HUES48 (cell line): ENCODE results near the gene YAF2.
A peak's percentile ranks its signal among the peaks of the same experiment; 100 is the strongest.
"Not testable (repeated sequence)": the region's sequence is repeated elsewhere in the genome, so short reads cannot be mapped to it uniquely, and the experiment has no call there.

Experiments used
- H3K27ac ChIP-seq: one replicate; pipeline ENCODE4 v1.7.0; 2013; ENCODE audit warnings: low read depth, low read length, inconsistent platforms
- H3K27me3 ChIP-seq: 2 replicates; pipeline ENCODE4 v1.6.1; 2013; ENCODE audit warnings: mild to moderate bottlenecking, low read length; ENCODE audit not compliant: control insufficient read depth, insufficient read depth
- H3K36me3 ChIP-seq: 2 replicates; pipeline ENCODE4 v1.6.1; 2013; ENCODE audit warnings: low read length; ENCODE audit not compliant: control insufficient read depth, insufficient read depth
- H3K4me1 ChIP-seq: 2 replicates; pipeline ENCODE4 v1.6.1; 2013; ENCODE audit warnings: mild to moderate bottlenecking, low read length; ENCODE audit not compliant: control insufficient read depth, insufficient read depth
- H3K4me3 ChIP-seq: 2 replicates; pipeline ENCODE4 v1.5.1; 2013; ENCODE audit warnings: mild to moderate bottlenecking, low read depth, low read length
- H3K9ac ChIP-seq: 2 replicates; pipeline ENCODE4 v1.6.1; 2013; ENCODE audit warnings: mild to moderate bottlenecking, low read depth, low read length, moderate library complexity
- H3K9me3 ChIP-seq: 2 replicates; pipeline ENCODE4 v1.6.1; 2013; ENCODE audit warnings: low read length; ENCODE audit not compliant: control insufficient read depth, insufficient read depth

The YAF2 gene

DNA sequence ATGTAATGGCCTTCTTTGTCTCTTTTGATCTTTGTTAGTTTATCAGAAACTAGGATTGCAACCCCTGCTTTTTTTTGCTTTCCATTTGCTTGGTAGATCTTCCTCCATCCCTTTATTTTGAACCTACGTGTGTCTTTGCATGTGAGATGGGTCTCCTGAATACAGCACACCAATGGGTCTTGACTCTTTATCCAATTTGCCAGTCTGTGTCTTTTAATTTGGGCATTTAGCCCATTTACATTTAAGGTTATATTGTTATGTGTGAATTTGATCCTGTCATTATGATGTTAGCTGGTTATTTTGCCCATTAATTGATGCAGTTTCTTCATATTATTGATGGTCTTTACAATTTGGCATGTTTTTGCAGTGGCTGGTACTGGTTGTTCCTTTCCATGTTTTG, 14.6 kb upstream of the YAF2 start:
- not testable (repeated sequence) for H3K4me3 ChIP-seq, H3K27ac ChIP-seq, H3K9ac ChIP-seq, H3K36me3 ChIP-seq, H3K4me1 ChIP-seq, H3K9me3 ChIP-seq
- H3K27me3 ChIP-seq: peaks cover 11% of the 10 kb centered on the region

DNA sequence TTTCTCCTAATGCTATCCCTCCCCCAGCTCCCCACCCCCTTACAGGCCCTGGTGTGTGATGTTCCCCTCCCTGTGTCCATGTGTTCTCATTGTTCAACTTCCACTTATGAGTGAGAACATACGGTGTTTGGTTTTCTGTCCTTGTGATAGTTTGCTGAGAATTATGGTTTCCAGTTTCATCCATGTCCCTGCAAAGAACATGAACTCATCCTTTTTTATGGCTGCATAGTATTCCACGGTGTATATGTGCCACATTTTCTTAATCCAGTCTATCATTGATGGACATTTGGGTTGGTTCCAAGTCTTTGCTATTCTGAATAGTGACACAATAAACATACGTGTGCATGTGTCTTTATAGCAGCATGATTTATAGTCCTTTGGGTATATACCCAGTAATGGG, 11.0 kb upstream of the YAF2 start:
- H3K9me3 ChIP-seq, H3K27ac ChIP-seq, H3K4me1 ChIP-seq, H3K9ac ChIP-seq, H3K36me3 ChIP-seq, H3K4me3 ChIP-seq: not testable (repeated sequence)
- H3K27me3 ChIP-seq: peaks cover 40% of the 10 kb centered on the region

DNA sequence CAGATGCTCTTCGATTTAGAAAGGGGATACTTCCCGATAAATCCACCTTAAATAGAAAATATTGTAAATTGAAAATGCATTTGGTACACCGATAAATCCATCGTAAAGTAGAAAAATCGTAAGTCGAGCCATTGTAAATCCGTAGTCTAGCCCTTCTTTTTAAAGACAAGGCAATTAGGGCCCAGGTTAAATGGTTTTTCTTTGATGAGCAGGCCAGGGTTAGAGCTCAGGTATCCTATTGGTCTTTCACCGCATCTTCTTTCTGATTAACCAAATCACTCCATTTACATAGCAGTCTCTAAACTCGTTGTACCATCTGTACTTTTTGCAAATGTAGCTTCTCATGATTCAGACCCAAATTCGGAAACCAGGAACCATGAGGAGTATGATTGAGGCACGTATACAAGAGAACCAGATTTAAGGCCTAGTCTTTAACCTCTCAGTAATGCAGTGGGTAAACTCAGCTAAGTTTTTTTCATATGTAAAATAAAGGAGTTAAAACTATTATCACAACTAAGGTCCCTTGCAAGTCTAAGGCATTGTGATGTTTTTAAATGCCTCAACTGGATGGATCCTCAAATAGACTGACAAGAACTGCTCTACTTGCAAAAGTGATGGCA, 2.2 kb upstream of the YAF2 start:
- peaks cover 92% of the 10 kb centered on the region for H3K27me3 ChIP-seq

DNA sequence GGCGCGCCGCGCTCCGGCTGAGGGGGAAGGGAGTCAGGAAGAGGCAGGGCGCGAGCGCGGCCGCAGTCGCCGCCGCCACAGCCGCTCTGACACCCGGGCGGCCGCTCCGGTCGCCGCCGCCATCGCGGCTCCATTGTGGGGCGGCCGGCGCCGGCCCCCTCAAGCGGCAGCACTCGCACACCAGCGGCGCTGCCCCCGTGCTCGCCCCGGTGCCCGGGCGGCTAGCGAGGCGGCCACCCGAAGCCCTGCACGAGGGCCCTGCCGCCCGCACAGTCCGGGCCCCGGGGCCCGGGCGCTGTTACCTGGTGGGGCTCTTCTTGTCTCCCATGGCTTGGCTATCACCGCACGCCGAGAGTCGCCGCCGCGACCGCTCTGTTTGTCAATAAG, 202 bp downstream of the YAF2 start:
- Histone ChIP-seq H3K27ac (peak overlapping the region; percentile 67), H3K36me3 (no peaks in the 10 kb centered on the region), H3K4me3 (peak overlapping the region; percentile 59; the same call in 1 of the 2 replicates), H3K4me1 (peaks cover 18% of the 10 kb centered on the region), H3K9me3 (no peaks in the 10 kb centered on the region), H3K9ac (no peak overlapping the region), H3K27me3 (peaks cover 84% of the 10 kb centered on the region)

More for the DNA sequence above, 2.2 kb upstream of the YAF2 start:
- Histone ChIP-seq H3K4me3 (no peak overlapping the region), H3K9me3 (no peaks in the 10 kb centered on the region), H3K36me3 (no peaks in the 10 kb centered on the region), H3K9ac (no peak overlapping the region), H3K4me1 (peaks cover 18% of the 10 kb centered on the region), H3K27ac (peak overlapping the region; percentile 61)

DNA sequence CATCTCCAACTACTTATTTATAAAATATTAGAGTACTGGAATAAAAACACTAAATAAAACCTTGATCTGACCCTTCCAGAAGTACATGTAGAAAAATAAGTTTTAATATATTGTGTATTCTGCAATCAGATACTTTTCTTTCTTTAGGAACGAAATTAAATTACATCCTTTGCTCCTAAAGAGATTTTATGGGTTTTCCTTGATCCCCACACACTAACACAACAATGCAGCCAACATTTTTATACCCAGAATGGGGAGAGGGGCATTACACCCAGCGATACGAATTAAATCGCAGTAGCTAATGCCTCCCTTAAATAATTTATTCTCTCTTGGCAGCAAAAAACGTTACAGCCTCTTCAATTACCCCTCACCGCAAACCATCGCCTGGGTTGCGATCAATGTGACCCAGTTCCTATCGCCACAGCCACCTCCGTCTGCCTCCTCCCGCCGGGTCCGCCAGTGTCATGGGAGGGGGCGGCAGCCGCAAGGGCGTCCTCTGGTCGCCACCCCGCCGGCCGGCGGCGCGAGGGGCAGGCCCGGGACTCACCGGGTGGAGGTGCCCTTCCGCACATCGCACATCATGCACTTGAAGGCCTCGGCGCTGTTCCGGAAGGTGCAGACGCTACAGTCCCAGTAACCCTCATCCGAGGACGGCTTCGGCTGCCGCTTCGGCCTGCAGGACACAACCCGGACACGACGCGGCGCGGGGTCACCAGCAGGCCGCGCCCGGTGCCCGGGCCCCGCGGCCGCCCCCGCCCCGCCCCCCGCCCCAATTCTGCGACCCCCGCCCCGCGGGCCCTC, 796 bp downstream of the YAF2 start:
- Histone ChIP-seq H3K9ac (no peak overlapping the region), H3K9me3 (no peaks in the 10 kb centered on the region), H3K4me3 (peak overlapping the region; percentile 66), H3K27me3 (peaks cover 83% of the 10 kb centered on the region), H3K4me1 (peaks cover 18% of the 10 kb centered on the region), H3K36me3 (no peaks in the 10 kb centered on the region), H3K27ac (peak overlapping the region; percentile 34)

DNA sequence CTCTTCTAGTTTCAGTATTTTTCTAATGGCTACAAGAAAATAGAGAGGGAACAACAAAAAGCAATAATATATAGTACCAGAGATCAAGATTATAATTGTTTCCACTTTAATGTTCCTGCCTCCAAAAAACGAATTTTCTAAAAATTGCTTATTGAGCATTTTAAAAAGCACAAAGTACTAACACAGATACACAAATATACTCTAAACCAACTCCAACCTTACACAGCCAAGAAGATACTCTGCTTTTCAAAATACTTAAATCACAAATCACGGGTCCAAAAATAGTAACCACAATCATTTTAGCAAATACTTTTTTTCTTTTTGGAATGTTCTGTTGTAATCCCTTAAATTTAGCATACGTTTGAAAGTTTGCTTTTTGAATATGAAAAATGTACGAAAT, 2.0 kb downstream of the YAF2 start:
- Histone ChIP-seq H3K27ac (no peak overlapping the region), H3K27me3 (peaks cover 74% of the 10 kb centered on the region), H3K9me3 (no peaks in the 10 kb centered on the region), H3K4me3 (no peak overlapping the region), H3K36me3 (no peaks in the 10 kb centered on the region), H3K4me1 (peaks cover 12% of the 10 kb centered on the region), H3K9ac (no peak overlapping the region)

DNA sequence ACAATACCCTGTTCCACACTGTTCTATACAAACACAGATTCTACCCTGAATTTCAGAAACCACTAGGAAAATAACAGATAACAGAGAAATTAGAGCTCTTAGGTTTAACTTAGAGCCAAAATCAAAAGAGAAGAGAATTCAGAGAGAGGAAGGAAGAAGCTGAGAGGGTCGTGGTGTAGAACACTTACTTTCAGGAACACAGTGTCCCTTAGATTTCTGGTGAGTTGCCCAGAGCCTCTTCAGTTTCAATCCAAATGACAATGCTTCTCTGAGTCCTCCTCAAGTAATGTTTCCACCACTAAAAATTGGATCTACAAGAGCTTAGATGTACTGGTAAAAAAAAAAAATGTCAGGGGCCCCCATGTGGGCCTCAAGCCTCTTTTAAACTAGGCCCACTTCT, 2.6 kb downstream of the YAF2 start:
- Histone ChIP-seq H3K4me1 (peaks cover 6% of the 10 kb centered on the region), H3K27ac (no peak overlapping the region), H3K9ac (no peak overlapping the region), H3K36me3 (no peaks in the 10 kb centered on the region), H3K4me3 (no peak overlapping the region), H3K9me3 (no peaks in the 10 kb centered on the region), H3K27me3 (peaks cover 68% of the 10 kb centered on the region)

DNA sequence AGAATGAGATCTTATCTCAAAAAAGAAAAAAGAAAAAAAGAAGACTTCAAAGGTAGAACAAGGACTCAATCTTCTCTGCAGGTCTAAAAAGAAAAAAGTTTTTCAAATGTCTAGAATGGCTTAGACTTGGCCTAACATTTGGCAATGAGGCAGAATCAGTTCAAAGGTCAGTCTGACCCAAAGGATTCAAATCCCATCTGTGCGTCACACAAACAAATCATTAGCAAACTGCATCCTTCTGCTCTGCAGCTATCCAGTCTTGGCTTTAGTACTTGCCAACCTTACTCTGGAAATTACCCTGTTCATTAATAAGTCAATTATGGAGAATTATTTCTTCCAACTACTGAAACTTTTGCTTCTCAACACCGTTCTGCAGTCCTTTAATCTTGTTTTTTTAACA, 3.1 kb downstream of the YAF2 start:
- peaks cover 64% of the 10 kb centered on the region for H3K27me3 ChIP-seq
- H3K9me3 ChIP-seq: no peaks in the 10 kb centered on the region
- no peak overlapping the region for H3K27ac ChIP-seq
- H3K4me1 ChIP-seq: peaks cover 4% of the 10 kb centered on the region; the same call in 1 of the 2 replicates
- no peak overlapping the region for H3K9ac ChIP-seq
- no peaks in the 10 kb centered on the region for H3K36me3 ChIP-seq
- H3K4me3 ChIP-seq: no peak overlapping the region

DNA sequence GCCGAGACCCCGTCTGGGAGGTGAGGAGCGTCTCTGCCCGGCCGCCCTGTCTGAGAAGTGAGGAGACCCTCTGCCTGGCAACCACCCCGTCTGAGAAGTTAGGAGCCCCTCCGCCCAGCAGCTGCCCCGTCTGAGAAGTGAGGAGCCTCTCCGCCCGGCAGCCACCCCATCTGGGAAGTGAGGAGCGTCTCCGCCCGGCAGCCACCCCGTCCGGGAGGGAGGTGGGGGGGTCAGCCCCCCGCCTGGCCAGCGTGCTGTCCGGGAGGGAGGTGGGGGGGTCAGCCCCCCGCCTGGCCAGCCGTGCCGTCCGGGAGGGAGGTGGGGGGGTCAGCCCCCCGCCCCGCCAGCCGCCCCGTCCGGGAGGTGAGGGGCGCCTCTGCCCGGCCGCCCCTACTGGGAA, 10.5 kb downstream of the YAF2 start:
- H3K9ac ChIP-seq, H3K4me3 ChIP-seq, H3K27ac ChIP-seq, H3K36me3 ChIP-seq, H3K9me3 ChIP-seq, H3K27me3 ChIP-seq, H3K4me1 ChIP-seq: not testable (repeated sequence)

DNA sequence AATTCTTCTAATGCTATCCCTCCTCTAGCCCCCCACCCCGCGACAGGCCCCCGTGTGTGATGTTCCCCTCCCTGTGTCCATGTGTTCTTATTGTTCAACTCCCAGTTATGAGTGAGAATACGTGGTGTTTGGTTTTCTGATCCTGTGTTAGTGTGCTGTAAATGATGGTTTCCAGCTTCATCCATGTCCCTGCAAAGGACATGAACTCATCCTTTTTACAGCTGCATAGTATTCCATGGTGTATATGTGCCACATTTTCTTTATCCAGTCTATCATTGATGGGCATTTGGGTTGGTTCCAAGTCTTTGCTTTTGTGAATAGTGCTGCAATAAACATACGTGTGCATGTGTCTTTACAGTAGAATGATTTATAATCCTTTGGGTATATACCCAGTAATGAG, 13.5 kb downstream of the YAF2 start:
- not testable (repeated sequence) for H3K4me3 ChIP-seq, H3K9ac ChIP-seq, H3K27me3 ChIP-seq, H3K27ac ChIP-seq, H3K9me3 ChIP-seq, H3K4me1 ChIP-seq, H3K36me3 ChIP-seq

DNA sequence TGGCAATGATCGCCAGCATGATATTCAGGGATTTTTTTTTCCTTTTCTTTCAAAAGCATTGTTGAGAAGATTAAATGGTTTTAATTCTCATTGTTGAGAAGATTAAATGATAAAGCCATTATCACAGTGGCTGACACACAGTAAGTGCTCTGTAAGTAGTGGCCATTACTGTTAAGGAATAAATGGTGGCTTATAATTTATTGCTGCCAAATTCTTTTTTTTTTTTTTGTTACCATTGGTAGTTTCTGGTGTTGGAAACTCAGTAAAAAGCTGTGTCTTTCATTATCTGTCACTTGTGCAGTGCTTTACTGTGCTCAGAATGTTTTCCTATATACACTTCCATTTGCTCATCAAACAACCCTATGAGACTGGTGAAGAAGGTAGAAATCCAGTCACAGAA, 15.3 kb downstream of the YAF2 start:
- H3K4me3 ChIP-seq: no peak overlapping the region
- no peaks in the 10 kb centered on the region for H3K36me3 ChIP-seq
- H3K4me1 ChIP-seq: no peaks in the 10 kb centered on the region
- peaks cover 5% of the 10 kb centered on the region for H3K9me3 ChIP-seq
- no peak overlapping the region for H3K27ac ChIP-seq
- no peaks in the 10 kb centered on the region for H3K27me3 ChIP-seq
- H3K9ac ChIP-seq: no peak overlapping the region
